Subcutaneous abdominal adipose tissue (tissue), 5 donors: ENCODE data around the gene GGA2.
"Not testable (repeated sequence)": the region's sequence is repeated elsewhere in the genome, so short reads cannot be mapped to it uniquely, and the experiment has no call there.

Experiments used
- H3K27ac ChIP-seq: one replicate; pipeline ENCODE4 v1.7.0; 2013; ENCODE audit warnings: low read depth, mild to moderate bottlenecking, inconsistent platforms, low read length, moderate library complexity
- H3K27me3 ChIP-seq, 5 donors: one replicate each; pipeline ENCODE4 v1.7.0; 2013; ENCODE audit warnings: low read length in 5 of 5, inconsistent platforms in 1 of 5; ENCODE audit not compliant: control insufficient read depth in 5 of 5, insufficient read depth in 4 of 5
- H3K36me3 ChIP-seq, 5 donors: one replicate each; pipeline ENCODE4 v1.7.0; 2013; ENCODE audit warnings: low read length in 5 of 5; ENCODE audit not compliant: control insufficient read depth in 5 of 5, insufficient read depth in 5 of 5
- H3K4me1 ChIP-seq, 5 donors: one replicate each; pipeline ENCODE4 v1.7.0; 2013; ENCODE audit warnings: low read length in 5 of 5, mild to moderate bottlenecking in 3 of 5, moderate library complexity in 1 of 5; ENCODE audit not compliant: control insufficient read depth in 5 of 5, insufficient read depth in 5 of 5
- H3K4me3 ChIP-seq, 5 donors: one replicate each; pipeline ENCODE4 v1.7.0; 2013; ENCODE audit warnings: low read length in 5 of 5, low read depth in 1 of 5
- H3K9ac ChIP-seq, 5 donors: one replicate each; pipeline ENCODE4 v1.7.0; 2013; ENCODE audit warnings: low read length in 5 of 5, mild to moderate bottlenecking in 4 of 5, moderate library complexity in 3 of 5
- H3K9me3 ChIP-seq, 5 donors: one replicate each; pipeline ENCODE4 v1.7.0; 2013; ENCODE audit warnings: low read length in 5 of 5; ENCODE audit not compliant: control insufficient read depth in 5 of 5
- donor health status: healthy.
- donor health status: healthy.
- donor health status: healthy.
- donor health status: healthy.
- donor health status: healthy.

Gene GGA2, protein sequence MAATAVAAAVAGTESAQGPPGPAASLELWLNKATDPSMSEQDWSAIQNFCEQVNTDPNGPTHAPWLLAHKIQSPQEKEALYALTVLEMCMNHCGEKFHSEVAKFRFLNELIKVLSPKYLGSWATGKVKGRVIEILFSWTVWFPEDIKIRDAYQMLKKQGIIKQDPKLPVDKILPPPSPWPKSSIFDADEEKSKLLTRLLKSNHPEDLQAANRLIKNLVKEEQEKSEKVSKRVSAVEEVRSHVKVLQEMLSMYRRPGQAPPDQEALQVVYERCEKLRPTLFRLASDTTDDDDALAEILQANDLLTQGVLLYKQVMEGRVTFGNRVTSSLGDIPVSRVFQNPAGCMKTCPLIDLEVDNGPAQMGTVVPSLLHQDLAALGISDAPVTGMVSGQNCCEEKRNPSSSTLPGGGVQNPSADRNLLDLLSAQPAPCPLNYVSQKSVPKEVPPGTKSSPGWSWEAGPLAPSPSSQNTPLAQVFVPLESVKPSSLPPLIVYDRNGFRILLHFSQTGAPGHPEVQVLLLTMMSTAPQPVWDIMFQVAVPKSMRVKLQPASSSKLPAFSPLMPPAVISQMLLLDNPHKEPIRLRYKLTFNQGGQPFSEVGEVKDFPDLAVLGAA

DNA sequence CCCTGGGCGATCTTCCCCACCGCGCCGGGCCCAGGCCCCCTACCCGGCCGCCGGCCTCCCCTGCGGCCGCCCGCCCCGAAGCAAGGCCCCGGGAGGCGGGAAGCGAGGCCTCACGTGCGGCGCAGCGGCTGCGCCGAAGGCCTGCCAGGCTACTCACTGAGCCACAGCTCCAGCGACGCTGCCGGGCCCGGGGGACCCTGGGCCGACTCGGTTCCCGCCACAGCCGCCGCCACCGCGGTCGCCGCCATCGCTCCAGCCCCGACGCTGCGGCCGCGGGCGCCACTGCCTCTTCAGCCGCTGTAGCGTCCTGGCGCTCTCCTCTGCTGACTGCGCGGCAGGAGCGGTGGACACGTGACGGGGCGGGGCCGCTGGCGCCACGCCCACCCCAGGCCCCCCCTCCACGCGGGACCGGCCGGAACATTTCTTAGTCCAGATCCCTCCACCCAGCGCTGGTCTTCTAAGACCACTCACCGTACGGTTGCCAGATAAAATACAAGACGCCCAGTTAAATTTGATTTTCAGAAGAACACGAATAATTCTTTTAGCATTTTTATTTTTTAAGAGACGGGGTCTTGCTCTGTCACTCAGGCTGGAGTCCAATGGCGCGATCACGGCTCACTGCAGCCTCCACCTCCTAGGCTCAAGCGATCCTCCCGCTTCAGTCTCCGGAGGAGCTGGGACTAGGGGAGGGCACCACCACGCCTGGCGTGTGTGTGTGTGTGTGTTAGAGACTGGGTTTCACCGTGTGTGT, at the start of gene GGA2:
GGA2 (minus strand) TSS at position 331 of the 751 bp plus-strand sequence; CDS start at position 248, 83 bp downstream.
- Histone ChIP-seq H3K4me3 (peak within 1 kb of the TSS; percentile 71 to 85 (median 78)), H3K27me3 (no peaks in the 10 kb centered on the region), H3K27ac (peak within 1 kb of the TSS; percentile 6), H3K9me3 (no peaks in the 10 kb centered on the region), H3K9ac (peak within 1 kb of the TSS; percentile 70 to 87 (median 79)), H3K4me1 (peaks cover 7 to 38% (median 31%) of the 10 kb centered on the region in 5 donors), H3K36me3 (peaks cover 0 to 6% (median 0%) of the 10 kb centered on the region in 5 donors)

DNA sequence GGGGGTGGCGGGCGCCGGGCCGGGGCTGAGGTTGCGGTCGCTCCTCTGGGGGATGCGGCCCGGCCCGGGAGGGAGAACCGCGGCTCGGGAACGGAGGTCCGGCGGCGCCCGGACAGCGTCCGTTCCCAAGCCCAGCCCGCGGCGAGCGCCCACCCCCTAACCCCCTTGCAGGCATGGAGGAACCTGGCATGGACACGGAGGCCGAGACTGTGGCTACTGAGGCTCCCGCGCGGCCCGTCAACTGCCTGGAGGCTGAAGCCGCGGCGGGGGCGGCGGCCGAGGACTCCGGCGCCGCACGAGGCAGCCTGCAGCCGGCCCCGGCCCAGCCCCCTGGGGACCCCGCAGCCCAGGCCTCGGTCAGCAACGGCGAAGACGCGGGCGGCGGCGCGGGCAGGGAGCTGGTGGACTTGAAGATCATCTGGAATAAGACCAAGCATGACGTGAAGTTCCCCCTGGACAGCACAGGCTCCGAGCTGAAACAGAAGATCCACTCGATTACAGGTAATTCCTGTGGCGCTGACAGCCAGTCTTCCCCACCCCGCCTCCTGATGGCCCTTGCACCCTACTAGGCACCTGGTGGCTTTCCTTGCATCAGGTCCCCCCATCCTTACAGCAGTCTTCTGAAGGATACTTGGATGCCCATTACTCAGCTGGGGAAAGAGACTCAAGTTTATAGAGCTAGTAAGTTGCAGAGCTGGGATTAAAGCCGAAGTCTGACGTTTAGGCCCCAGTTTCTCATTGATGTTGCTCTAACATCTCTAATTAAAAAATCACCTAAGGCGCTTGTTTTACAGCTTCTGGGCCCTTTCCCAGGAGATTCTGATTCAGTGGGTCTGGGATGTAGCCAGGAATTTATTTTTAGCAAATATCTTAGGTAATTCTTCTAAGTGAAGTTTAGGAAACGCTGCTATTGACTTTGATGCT, 47.7 kb upstream of the GGA2 start:
- H3K9me3 ChIP-seq = no peaks in the 10 kb centered on the region
- peak overlapping the region; percentile 86 for H3K27ac ChIP-seq
- peak overlapping the region; percentile 77 to 96 (median 89) for H3K4me3 ChIP-seq

DNA sequence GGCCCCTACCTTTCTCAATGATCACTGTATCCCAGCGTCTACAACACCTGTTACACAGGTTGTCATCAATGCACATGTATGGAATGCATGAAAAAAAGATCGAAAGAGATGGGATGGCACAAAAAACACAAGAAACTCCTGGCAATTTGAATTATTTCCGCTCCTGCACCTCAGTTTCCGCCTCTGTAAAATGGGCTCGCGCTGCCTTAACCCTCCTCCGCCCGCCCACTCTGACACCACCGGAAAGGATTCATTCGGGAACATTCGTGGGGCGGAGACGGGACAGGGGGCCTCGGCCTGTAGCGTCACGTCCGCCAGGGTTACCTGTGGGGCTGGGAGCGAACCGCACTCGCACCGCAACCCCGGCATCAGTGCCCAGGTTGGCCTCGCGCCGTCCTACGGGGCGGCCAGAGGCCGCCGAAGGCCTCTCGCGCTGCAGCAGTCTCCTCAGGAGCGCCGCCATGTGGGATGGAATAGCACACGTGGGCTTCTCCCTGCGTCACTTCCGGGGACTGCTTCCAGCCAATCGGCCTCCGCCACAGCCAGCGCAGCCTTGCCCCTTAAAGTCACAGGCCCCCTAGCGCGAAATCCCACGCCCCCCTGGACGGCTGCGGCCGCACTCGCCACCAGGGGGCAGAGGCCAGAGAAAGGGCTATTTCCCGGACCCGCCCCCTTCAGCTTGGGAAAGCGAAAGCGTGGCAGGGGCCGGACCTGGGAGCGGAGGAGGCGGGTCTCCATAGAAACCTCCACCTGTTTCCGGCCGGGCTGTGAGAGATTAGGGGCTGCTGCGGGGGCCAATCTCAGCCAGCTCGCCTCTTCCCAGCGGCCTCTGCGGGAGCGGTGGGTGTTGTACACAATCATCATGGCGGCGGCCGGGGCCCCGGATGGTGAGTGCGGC, 46.8 kb upstream of the GGA2 start, which contains the start of the genes EARS2 and UBFD1:
EARS2 (minus strand) TSS at position 470 of the 898 bp plus-strand sequence; CDS start at position 463, 7 bp downstream.
UBFD1 (plus strand) TSS at position 847 of the 898 bp plus-strand sequence; CDS start at position 863, 16 bp downstream.
- peak within 1 kb of the TSS; percentile 77 to 96 (median 89) for H3K4me3 ChIP-seq
- H3K4me1 ChIP-seq = peaks cover 8 to 36% (median 25%) of the 10 kb centered on the region in 5 donors

More for the DNA sequence above, 47.7 kb upstream of the GGA2 start:
- peaks cover 15 to 39% (median 36%) of the 10 kb centered on the region in 5 donors for H3K36me3 ChIP-seq
- H3K27me3 ChIP-seq = peaks cover 0 to 3% (median 0%) of the 10 kb centered on the region in 5 donors
- peaks cover 8 to 36% (median 25%) of the 10 kb centered on the region in 5 donors for H3K4me1 ChIP-seq
- peak overlapping the region; percentile 90 to 94 (median 91) for H3K9ac ChIP-seq

DNA sequence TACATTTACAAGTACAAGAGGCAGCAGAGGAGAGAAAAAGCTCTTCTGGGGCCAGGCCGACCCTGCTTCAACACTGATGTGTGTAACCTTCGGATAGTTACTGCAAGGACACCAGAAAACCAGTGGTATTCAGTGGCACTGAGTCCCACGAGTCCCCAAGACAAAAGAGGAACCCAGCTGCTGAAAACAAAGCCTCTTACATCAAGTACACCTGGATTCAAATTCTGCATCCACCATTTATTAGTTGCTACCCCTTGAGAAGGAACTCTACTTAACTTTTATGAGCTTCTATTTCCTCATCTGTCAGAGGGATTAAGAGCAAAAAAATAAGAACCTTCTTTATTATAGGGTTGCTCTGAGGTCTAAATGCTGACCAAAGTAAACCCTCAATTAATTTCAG, 44.2 kb upstream of the GGA2 start:
- Histone ChIP-seq H3K4me1 (peaks cover 8 to 25% (median 23%) of the 10 kb centered on the region in 5 donors), H3K27ac (no peak overlapping the region), H3K9ac (no peak overlapping the region), H3K4me3 (no peak overlapping the region), H3K9me3 (no peaks in the 10 kb centered on the region), H3K36me3 (peaks cover 3 to 36% (median 27%) of the 10 kb centered on the region in 5 donors), H3K27me3 (peaks cover 0 to 3% (median 0%) of the 10 kb centered on the region in 5 donors)

More for the DNA sequence above, 46.8 kb upstream of the GGA2 start, which contains the start of the genes EARS2 and UBFD1:
- peak within 1 kb of the TSS; percentile 86 for H3K27ac ChIP-seq
- peaks cover 15 to 38% (median 30%) of the 10 kb centered on the region in 5 donors for H3K36me3 ChIP-seq
- H3K9ac ChIP-seq = peak within 1 kb of the TSS; percentile 90 to 94 (median 91)
- H3K27me3 ChIP-seq = peaks cover 0 to 3% (median 0%) of the 10 kb centered on the region in 5 donors
- no peaks in the 10 kb centered on the region for H3K9me3 ChIP-seq

DNA sequence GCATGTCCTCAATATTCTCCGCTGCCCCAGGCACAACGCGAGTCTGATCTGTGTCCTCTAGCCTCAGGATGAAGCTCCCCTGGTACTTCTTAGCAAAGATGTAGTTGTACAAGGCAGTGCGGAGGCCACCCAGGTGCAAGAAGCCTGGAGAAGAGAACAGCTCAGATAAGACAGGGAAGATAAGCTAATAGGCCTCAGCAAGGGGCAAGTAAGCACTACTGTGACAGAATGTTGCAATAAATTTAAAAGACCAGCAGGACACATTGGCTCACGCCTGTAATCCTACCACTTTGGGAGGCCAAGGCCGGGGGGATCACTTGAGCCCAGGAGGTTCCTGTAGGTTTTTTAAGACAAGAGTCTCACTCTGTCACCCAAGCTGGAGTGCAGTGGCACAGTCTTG, 41.9 kb upstream of the GGA2 start:
- Histone ChIP-seq H3K36me3 (peaks cover 3 to 47% (median 37%) of the 10 kb centered on the region in 5 donors), H3K4me1 (peaks cover under 1 to 10% (median 8%) of the 10 kb centered on the region in 5 donors), H3K27me3 (no peaks in the 10 kb centered on the region), H3K4me3 (no peak overlapping the region), H3K9ac (no peak overlapping the region), H3K9me3 (no peaks in the 10 kb centered on the region), H3K27ac (no peak overlapping the region)

DNA sequence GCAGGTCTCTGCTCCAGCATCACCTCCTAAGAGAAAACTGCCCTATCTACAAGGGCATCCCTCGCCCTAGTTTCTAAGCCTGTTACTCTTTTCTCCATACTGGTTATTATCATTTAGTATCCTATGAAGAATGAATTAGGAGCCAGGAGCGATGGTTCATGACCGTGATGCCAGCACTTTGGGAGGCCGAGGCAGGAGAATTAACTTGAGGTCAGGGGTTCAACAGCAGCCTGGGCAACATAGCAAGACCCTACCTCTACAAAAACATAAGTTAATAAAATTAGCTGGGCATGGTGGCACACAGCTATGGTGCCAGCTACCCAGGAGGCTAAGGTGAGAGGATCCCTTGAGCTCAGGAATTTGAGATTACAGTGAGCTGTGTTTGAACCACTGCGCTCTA, 39.6 kb upstream of the GGA2 start:
- H3K27ac ChIP-seq = no peak overlapping the region
- H3K9me3 ChIP-seq = no peaks in the 10 kb centered on the region
- no peak overlapping the region for H3K9ac ChIP-seq
- no peak overlapping the region for H3K4me3 ChIP-seq
- no peaks in the 10 kb centered on the region for H3K4me1 ChIP-seq
- no peaks in the 10 kb centered on the region for H3K27me3 ChIP-seq
- peaks cover 12 to 69% (median 52%) of the 10 kb centered on the region in 5 donors for H3K36me3 ChIP-seq

DNA sequence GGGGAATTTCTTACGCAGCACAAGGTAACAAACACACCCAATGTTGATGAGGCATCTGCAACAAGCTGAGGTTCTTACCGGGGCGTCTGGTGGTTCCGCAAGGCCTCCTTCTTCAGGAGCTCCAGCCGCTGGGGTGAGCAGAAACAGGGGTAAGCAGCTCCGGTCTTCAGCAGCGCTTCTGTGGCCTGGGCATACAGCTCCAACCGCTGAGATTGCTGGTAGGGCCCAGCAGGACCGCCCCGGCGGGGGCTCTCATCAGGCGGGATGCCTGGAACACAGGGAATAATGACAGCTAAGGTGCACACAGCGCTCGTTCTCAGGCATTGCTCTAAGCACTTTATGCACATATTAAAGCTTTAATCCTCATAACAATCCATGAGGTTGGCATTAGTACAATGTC, 34.1 kb upstream of the GGA2 start:
- Histone ChIP-seq H3K9ac (no peak overlapping the region), H3K4me3 (no peak overlapping the region), H3K27ac (no peak overlapping the region), H3K9me3 (no peaks in the 10 kb centered on the region), H3K4me1 (no peaks in the 10 kb centered on the region), H3K36me3 (peaks cover 13 to 78% (median 50%) of the 10 kb centered on the region in 5 donors), H3K27me3 (no peaks in the 10 kb centered on the region)

DNA sequence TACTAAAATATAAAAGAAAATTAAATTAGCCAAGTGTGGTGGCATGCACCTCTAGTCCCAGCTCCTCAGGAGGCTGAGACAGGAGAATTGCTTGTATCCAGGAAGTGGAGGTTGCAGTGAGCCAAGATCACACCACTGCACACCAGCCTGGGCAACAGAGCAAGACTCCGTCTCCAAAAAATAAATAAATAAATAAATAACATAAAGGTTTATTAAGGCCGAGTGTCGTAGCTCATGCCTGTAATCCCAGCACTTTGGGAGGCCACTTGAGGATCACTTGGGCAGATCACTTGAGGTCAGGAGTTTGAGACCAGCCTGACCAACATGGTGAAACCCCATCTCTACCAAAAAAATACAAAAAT, 30.5 kb upstream of the GGA2 start:
- not testable (repeated sequence) for H3K9me3 ChIP-seq, H3K27ac ChIP-seq, H3K9ac ChIP-seq, H3K4me3 ChIP-seq, H3K4me1 ChIP-seq, H3K27me3 ChIP-seq
- peaks cover 6 to 72% (median 42%) of the 10 kb centered on the region in 5 donors for H3K36me3 ChIP-seq
